ENCODE results near the gene P2RX5.
"Not testable (repeated sequence)": the region's sequence is repeated elsewhere in the genome, so short reads cannot be mapped to it uniquely, and the experiment has no call there.

Gene P2RX5

GRCh38 chr17:3712811-3713463 is 17.0 kb upstream of the P2RX5 start:
- DNase-seq = no peak

- no peak for DNase-seq
These were observed 15.0 kb upstream of the P2RX5 start for GRCh38 chr17:3710951-3711383.

GRCh38 chr17:3708366-3708765 is 12.4 kb upstream of the P2RX5 start:
- no peak for DNase-seq

- DNase-seq = not testable (repeated sequence)
These were observed 9.7 kb upstream of the P2RX5 start for GRCh38 chr17:3705718-3705984.

GRCh38 chr17:3704931-3705717 is 9.2 kb upstream of the P2RX5 start:
- no peak for DNase-seq

- not testable (repeated sequence) for DNase-seq
These were observed 6.1 kb upstream of the P2RX5 start for GRCh38 chr17:3702041-3702539.

- DNase-seq = no peak
These were observed 4.0 kb upstream of the P2RX5 start for GRCh38 chr17:3699951-3700350.

GRCh38 chr17:3698139-3698538 is 2.2 kb upstream of the P2RX5 start:
- DNase-seq = no peak

GRCh38 chr17:3697103-3697476 is 1.1 kb upstream of the P2RX5 start:
- DNase-seq = peak in 24 of 56 donors; percentile 16 to 69 (median 42)

- DNase-seq = peak in 2 of 56 donors; percentile 3 to 33
These were observed 729 bp downstream of the P2RX5 start for GRCh38 chr17:3695129-3695722.

GRCh38 chr17:3693829-3694231 is 2.1 kb downstream of the P2RX5 start:
- DNase-seq = no peak

GRCh38 chr17:3693141-3693540 is 2.8 kb downstream of the P2RX5 start:
- DNase-seq = no peak

GRCh38 chr17:3692346-3692745 is 3.6 kb downstream of the P2RX5 start:
- no peak for DNase-seq

GRCh38 chr17:3691617-3692067 is 4.3 kb downstream of the P2RX5 start:
- DNase-seq = no peak

- no peak for DNase-seq
These were observed 5.8 kb downstream of the P2RX5 start for GRCh38 chr17:3690094-3690715.

- DNase-seq = no peak
These were observed 6.5 kb downstream of the P2RX5 start for GRCh38 chr17:3689262-3690093.

- DNase-seq = no peak
These were observed 7.1 kb downstream of the P2RX5 start for GRCh38 chr17:3688852-3689261.

- peak in 8 of 56 donors; percentile 12 to 52 (median 27) for DNase-seq
These were observed 7.9 kb downstream of the P2RX5 start for GRCh38 chr17:3688027-3688553.

GRCh38 chr17:3685174-3685573 is 10.8 kb downstream of the P2RX5 start:
- DNase-seq = no peak

GRCh38 chr17:3683054-3683511 is 12.9 kb downstream of the P2RX5 start:
- DNase-seq = peak in 2 of 56 donors; percentile 28 to 37

- DNase-seq = no peak
These were observed 13.9 kb downstream of the P2RX5 start for GRCh38 chr17:3682033-3682432.
